GM12878 (cell line): ENCODE measurements around the gene FDX2.

Experiments used
- BMI1 ChIP-seq: fragments of 450-650 bp; IDR thresholded peaks from 2 replicates; pipeline ENCODE4 v1.6.1; 2016; ENCODE audit warnings: mild to moderate bottlenecking, moderate library complexity, borderline replicate concordance
- CREM ChIP-seq: IDR thresholded peaks from 2 replicates; pipeline ENCODE4 v1.6.1; 2014; ENCODE audit warnings: antibody characterized with exemption, low read depth
- GABPA ChIP-seq: IDR thresholded peaks from 2 replicates; pipeline ENCODE4 v1.6.1; 2014; ENCODE audit warnings: antibody characterized with exemption, low read depth, mild to moderate bottlenecking, inconsistent platforms
- GATAD2B ChIP-seq: fragments of 450-650 bp; conservative IDR thresholded peaks from 2 replicates; pipeline ENCODE4 v1.6.1; 2017; ENCODE audit warnings: low read depth, mild to moderate bottlenecking, moderate library complexity
- SIN3A ChIP-seq: IDR thresholded peaks from 2 replicates; pipeline ENCODE4 v1.6.1; 2012; ENCODE audit warnings: low read depth, low read length, improper control_type of control experiment
- TARDBP ChIP-seq: IDR thresholded peaks from 2 replicates; pipeline ENCODE4 v1.6.1; 2016; ENCODE audit warnings: borderline replicate concordance
- TF ChIP-seq, protein P1 (sequence below): IDR thresholded peaks from 2 replicates; pipeline ENCODE4 v1.6.1; 2012; ENCODE audit warnings: low read depth, low read length, improper control_type of control experiment
- TF ChIP-seq, protein P2 (sequence below): IDR thresholded peaks from 2 replicates; pipeline ENCODE4 v1.6.1; 2012; ENCODE audit warnings: low read depth, low read length, improper control_type of control experiment
- TF ChIP-seq, protein P3 (sequence below), 3 experiments: IDR thresholded peaks in 2 of 3; conservative IDR thresholded peaks in 1 of 3; 2 replicates each; pipeline ENCODE4 v1.5.1; 2011; ENCODE audit warnings: low read depth in 3 of 3, low read length in 3 of 3, mild to moderate bottlenecking in 3 of 3, control low read depth in 2 of 3, moderate library complexity in 2 of 3, inconsistent platforms in 1 of 3, mixed read lengths in 1 of 3; ENCODE audit not compliant: control insufficient read depth in 2 of 3, insufficient read depth in 1 of 3; ENCODE audit errors: extremely low read depth in 1 of 3

DNA sequence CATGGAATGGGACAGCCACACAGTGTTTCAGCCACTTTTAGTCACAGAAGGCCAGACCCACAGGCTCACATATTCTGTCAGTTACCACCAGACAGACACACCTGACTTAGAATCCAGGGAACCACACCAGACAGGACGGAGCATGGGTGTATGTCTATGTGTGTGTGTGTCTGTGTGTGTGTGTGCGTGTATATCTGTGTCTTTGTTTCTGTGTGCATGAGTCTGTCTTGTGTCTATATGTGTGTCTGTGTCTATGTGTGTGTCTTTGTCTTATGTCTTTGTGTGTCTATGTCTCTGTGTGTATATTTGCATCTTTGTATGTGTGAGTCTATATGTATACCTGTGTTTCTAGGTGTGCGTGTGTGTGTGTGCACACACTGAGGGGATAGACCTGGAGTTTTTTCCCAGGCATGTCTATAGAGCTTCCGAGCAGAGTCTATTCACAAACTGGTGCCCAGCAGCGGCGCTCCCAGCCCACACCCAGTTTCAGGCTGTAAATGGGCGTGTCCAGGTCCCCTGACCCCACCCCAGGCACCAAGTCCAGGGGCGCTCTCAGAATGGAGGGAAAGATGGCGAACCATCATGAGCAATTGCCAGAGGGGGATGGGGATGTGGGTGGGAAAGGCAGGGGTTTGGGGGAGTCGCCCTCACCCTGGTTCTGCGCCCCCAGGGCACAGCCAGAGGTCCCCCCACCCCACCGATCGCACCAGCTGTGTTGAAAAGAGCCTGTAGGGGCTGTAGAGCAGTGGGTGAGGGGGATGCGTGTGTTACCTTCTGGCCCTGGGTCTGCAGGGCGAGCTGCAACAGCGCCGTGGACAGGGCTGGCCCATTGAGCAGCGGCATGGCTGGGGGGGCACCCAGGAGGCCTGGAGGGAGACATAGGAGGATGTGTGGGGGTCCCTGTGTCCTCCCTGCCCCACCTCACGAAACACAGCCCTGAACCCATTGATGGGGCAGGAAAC is 6.3 kb upstream of the FDX2 start:
- TF ChIP-seq, protein P1, sequence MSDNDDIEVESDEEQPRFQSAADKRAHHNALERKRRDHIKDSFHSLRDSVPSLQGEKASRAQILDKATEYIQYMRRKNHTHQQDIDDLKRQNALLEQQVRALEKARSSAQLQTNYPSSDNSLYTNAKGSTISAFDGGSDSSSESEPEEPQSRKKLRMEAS, result no peak
- no peak for TF ChIP-seq GATAD2B
- TF ChIP-seq, protein P2, sequence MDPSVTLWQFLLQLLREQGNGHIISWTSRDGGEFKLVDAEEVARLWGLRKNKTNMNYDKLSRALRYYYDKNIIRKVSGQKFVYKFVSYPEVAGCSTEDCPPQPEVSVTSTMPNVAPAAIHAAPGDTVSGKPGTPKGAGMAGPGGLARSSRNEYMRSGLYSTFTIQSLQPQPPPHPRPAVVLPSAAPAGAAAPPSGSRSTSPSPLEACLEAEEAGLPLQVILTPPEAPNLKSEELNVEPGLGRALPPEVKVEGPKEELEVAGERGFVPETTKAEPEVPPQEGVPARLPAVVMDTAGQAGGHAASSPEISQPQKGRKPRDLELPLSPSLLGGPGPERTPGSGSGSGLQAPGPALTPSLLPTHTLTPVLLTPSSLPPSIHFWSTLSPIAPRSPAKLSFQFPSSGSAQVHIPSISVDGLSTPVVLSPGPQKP, result no peak
- TF ChIP-seq, protein P3, sequence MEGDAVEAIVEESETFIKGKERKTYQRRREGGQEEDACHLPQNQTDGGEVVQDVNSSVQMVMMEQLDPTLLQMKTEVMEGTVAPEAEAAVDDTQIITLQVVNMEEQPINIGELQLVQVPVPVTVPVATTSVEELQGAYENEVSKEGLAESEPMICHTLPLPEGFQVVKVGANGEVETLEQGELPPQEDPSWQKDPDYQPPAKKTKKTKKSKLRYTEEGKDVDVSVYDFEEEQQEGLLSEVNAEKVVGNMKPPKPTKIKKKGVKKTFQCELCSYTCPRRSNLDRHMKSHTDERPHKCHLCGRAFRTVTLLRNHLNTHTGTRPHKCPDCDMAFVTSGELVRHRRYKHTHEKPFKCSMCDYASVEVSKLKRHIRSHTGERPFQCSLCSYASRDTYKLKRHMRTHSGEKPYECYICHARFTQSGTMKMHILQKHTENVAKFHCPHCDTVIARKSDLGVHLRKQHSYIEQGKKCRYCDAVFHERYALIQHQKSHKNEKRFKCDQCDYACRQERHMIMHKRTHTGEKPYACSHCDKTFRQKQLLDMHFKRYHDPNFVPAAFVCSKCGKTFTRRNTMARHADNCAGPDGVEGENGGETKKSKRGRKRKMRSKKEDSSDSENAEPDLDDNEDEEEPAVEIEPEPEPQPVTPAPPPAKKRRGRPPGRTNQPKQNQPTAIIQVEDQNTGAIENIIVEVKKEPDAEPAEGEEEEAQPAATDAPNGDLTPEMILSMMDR (IDR thresholded peaks at IDR 0.05 in 2 of 3, conservative IDR thresholded peaks at IDR 0.05 in 1 of 3; ENCODE audit: control insufficient read depth in 2 of 3, extremely low read depth in 1 of 3, insufficient read depth in 1 of 3, low read depth in 3 of 3, low read length in 3 of 3), result no peak
- no peak for TF ChIP-seq GABPA
- no peak for TF ChIP-seq SIN3A
- TF ChIP-seq BMI1, result no peak
- no peak for TF ChIP-seq TARDBP
- no peak for TF ChIP-seq CREM
